Endothelial cell of umbilical vein (primary cell): Measurements from ENCODE around the gene OR56B4. TPM values are rescaled to one million over a fixed set of nuclear protein-coding genes. Genes with fewer than 3 reads are reported as not detected.

ENCODE experiments used
- BruUV-seq: library from RNA; stranded (reverse); fragments of 400-500 nt; replicated peaks from 2 replicates; lab custom pipeline; 2021; lab: Mats Ljungman, UMichigan
- CTCF ChIA-PET: fragments of 300-600, 350-600 bp; sonication (Branson Sonifier 250); formaldehyde crosslinking; loops from one replicate; lab custom pipeline; 2021; ENCODE audit warnings: antibody characterized with exemption, inconsistent platforms; lab: Charles Lee
- POLR2A ChIA-PET: fragments of 300-600, 350-600 bp; sonication (Branson Sonifier 250); formaldehyde crosslinking; loops from one replicate; lab custom pipeline; 2021; ENCODE audit warnings: antibody characterized with exemption, inconsistent platforms; lab: Charles Lee
- DNase-seq: peaks from one replicate; pipeline ENCODE4 v3.0.0-alpha.2; 2011; ENCODE audit warnings: low read depth, low spot score
- FAIRE-seq: peaks from 2 replicates; lab custom pipeline; 2011; peaks lifted over from hg19 to GRCh38; lab: Jason Lieb, UNC
- H2AFZ ChIP-seq: 2 replicates; pipeline ENCODE4 v1.6.0; 2012; ENCODE audit warnings: low read depth, low read length, control low read depth, inconsistent platforms
- H3K27ac ChIP-seq: 2 replicates; pipeline ENCODE4 v1.5.1; 2011; ENCODE audit warnings: low read depth, mild to moderate bottlenecking, control low read depth, low read length, moderate library complexity; ENCODE audit not compliant: insufficient read depth
- H3K27me3 ChIP-seq, 2 experiments: 2 replicates each; pipeline versions ENCODE4 v1.6.0 to v1.6.1; 2011; ENCODE audit warnings: low read length in 2 of 2, mixed read lengths in 1 of 2; ENCODE audit not compliant: control insufficient read depth in 2 of 2, insufficient read depth in 2 of 2
- H3K36me3 ChIP-seq, 2 experiments: 2 replicates in 1 of 2; 3 replicates in 1 of 2; pipeline ENCODE4 v1.5.1; 2011; ENCODE audit warnings: low read length in 2 of 2, mild to moderate bottlenecking in 1 of 2, moderate library complexity in 1 of 2; ENCODE audit not compliant: control insufficient read depth in 2 of 2, insufficient read depth in 2 of 2; ENCODE audit errors: extremely low read depth in 1 of 2
- H3K4me1 ChIP-seq: 3 replicates; pipeline ENCODE4 v1.5.1; 2011; ENCODE audit warnings: mild to moderate bottlenecking, low read length; ENCODE audit not compliant: control insufficient read depth, insufficient read depth; ENCODE audit errors: extremely low read depth
- H3K4me2 ChIP-seq: 2 replicates; pipeline ENCODE4 v1.6.1; 2011; ENCODE audit warnings: low read length, control low read depth, mixed read lengths; ENCODE audit not compliant: insufficient read depth
- H3K4me3 ChIP-seq, 3 experiments: fragments of 200-600 bp in 1 of 3; sonication (generic), shearing (Covaris generic) in 1 of 3; replicated peaks in 1 of 3; 2 replicates each; pipeline ENCODE4 v1.5.1; 2011 to 2016; ENCODE audit warnings: control low read depth in 3 of 3, low read length in 3 of 3, mild to moderate bottlenecking in 2 of 3, inconsistent platforms in 1 of 3, low read depth in 1 of 3, moderate library complexity in 1 of 3; ENCODE audit not compliant: insufficient read depth in 1 of 3
- H3K79me2 ChIP-seq: 2 replicates; pipeline ENCODE4 v1.6.0; 2012; ENCODE audit warnings: low read length, inconsistent platforms; ENCODE audit not compliant: control insufficient read depth, insufficient read depth
- H3K9ac ChIP-seq: replicated peaks from 2 replicates; pipeline ENCODE3; 2011; ENCODE audit warnings: low read length, control low read depth; ENCODE audit not compliant: insufficient read depth; ENCODE audit errors: extremely low read depth
- H3K9me1 ChIP-seq: replicated peaks from 3 replicates; pipeline ENCODE4 v1.6.0; 2011; ENCODE audit warnings: mild to moderate bottlenecking, low read length; ENCODE audit not compliant: control insufficient read depth, insufficient read depth; ENCODE audit errors: extremely low read depth
- H3K9me3 ChIP-seq: replicated peaks from 2 replicates; pipeline ENCODE4 v1.5.1; 2012; ENCODE audit warnings: low read length, inconsistent platforms; ENCODE audit not compliant: control insufficient read depth, insufficient read depth
- H4K20me1 ChIP-seq: replicated peaks from 2 replicates; pipeline ENCODE3; 2011; ENCODE audit warnings: mild to moderate bottlenecking, low read length; ENCODE audit not compliant: control insufficient read depth, insufficient read depth; ENCODE audit errors: extremely low read depth
- CTCF ChIP-seq, 2 donors: IDR thresholded peaks; 1 replicate in 1 of 2; 2 replicates in 1 of 2; pipeline ENCODE4 v1.5.1; 2011; ENCODE audit warnings: low read length in 2 of 2, mild to moderate bottlenecking in 2 of 2, moderate library complexity in 2 of 2, control low read depth in 1 of 2, inconsistent platforms in 1 of 2, low read depth in 1 of 2; ENCODE audit not compliant: insufficient read depth in 1 of 2; ENCODE audit errors: extremely low read depth in 1 of 2
- EZH2 ChIP-seq: IDR thresholded peaks from 2 replicates; pipeline ENCODE4 v1.6.1; 2012; ENCODE audit warnings: borderline replicate concordance, low read depth, mild to moderate bottlenecking, moderate library complexity, low read length, inconsistent platforms; ENCODE audit not compliant: severe bottlenecking
- FOS ChIP-seq: IDR thresholded peaks from 2 replicates; pipeline ENCODE4 v1.6.1; 2011; ENCODE audit warnings: mild to moderate bottlenecking, low read length, moderate library complexity, borderline replicate concordance; ENCODE audit not compliant: insufficient read depth
- GATA2 ChIP-seq: IDR thresholded peaks from 2 replicates; pipeline ENCODE4 v1.7.0; 2011; ENCODE audit warnings: low read depth, mild to moderate bottlenecking, moderate library complexity, mixed read lengths, low read length; ENCODE audit not compliant: insufficient read length, insufficient read depth
- JUN ChIP-seq: IDR thresholded peaks from 2 replicates; pipeline ENCODE4 v1.6.1; 2011; ENCODE audit warnings: borderline replicate concordance, low read depth; ENCODE audit not compliant: insufficient read length, insufficient read depth
- MAX ChIP-seq: IDR thresholded peaks from 2 replicates; pipeline ENCODE4 v1.6.1; 2011; ENCODE audit not compliant: insufficient read depth, insufficient read length
- MYC ChIP-seq: IDR thresholded peaks from one replicate; pipeline ENCODE4 v1.6.1; 2011; ENCODE audit warnings: mild to moderate bottlenecking, low read depth, low read length
- POLR2A ChIP-seq: IDR thresholded peaks from 2 replicates; pipeline ENCODE4 v1.6.1; 2012; ENCODE audit warnings: low read depth, mild to moderate bottlenecking, control low read depth, low read length
- POLR2AphosphoS5 ChIP-seq: IDR thresholded peaks from 2 replicates; pipeline ENCODE4 v1.6.1; 2012; ENCODE audit warnings: low read depth, mild to moderate bottlenecking, control low read depth, low read length, moderate library complexity; ENCODE audit not compliant: insufficient read depth
- dilution Hi-C: fragments of 300-500 bp; cut with MboI; formaldehyde crosslinking; loops from one replicate; pipeline ENCODE4 v1.15.0; 2019; ENCODE audit warnings: low sequenced_read_pairs; ENCODE audit not compliant: extremely low pct_ligation_motif_present
- intact Hi-C: fragments of 100-400 bp; cut with micrococcal nuclease; formaldehyde crosslinking; loops from one replicate; pipeline ENCODE4 v1.10.0; 2022
- polyA plus RNA-seq, 4 experiments: library from polyadenylated mRNA; depleted of rRNA in 3 of 4; stranded (reverse) in 3 of 4; unstranded in 1 of 4; fragments of >200 nt; gene quantifications; 2 replicates each; pipeline versions ENCODE4 v1.2.1 to v1.2.3, GENCODE V29; 2011 to 2012; ENCODE audit warnings: missing spikeins in 1 of 4
- total RNA-seq: library from RNA; stranded (reverse); gene quantifications from 2 replicates; pipeline ENCODE4 v1.2.3, GENCODE V29; 2021

The OR56B4 gene
- total and polyA plus RNA-seq, 2 donors (not counting 3 experiments of a cell fraction or from before 2014, with no cell fraction given): not detected

GRCh38 chr11:6151117-6151516 lies 43.6 kb downstream of the OR56B4 start:
- Histone ChIP-seq H3K4me3 (no peak overlapping the region), H3K9me3 (no peaks in the 10 kb centered on the region), H3K36me3 (no peaks in the 10 kb centered on the region), H3K27me3 (no peaks in the 10 kb centered on the region), H2AFZ (no peak overlapping the region), H3K4me1 (no peaks in the 10 kb centered on the region), H3K9ac (no peak overlapping the region), H3K9me1 (no peaks in the 10 kb centered on the region), H4K20me1 (no peaks in the 10 kb centered on the region), H3K4me2 (no peak overlapping the region), H3K27ac (no peak overlapping the region), H3K79me2 (no peaks in the 10 kb centered on the region)
- dilution Hi-C loops: no loop called here
- no peak for TF ChIP-seq POLR2AphosphoS5
- no peak for TF ChIP-seq MYC
- no peak for TF ChIP-seq EZH2
- no peak for TF ChIP-seq GATA2
- no peak for TF ChIP-seq POLR2A
- TF ChIP-seq JUN: no peak
- TF ChIP-seq MAX: no peak
- no peak for TF ChIP-seq CTCF (IDR thresholded peaks at IDR 0.05; ENCODE audit: extremely low read depth in 1 of 2, insufficient read depth in 1 of 2, low read depth in 1 of 2, low read length in 2 of 2)
- TF ChIP-seq FOS: no peak
- BruUV-seq: no TSS peak
- CTCF ChIA-PET: no interaction called here
- POLR2A ChIA-PET: no interaction called here
- intact Hi-C loops: no loop called here
- DNase-seq: no peak
- no peak for FAIRE-seq
